MM.1S (cell line): ENCODE measurements around the gene PLA2G15.

Experiments
- DNase-seq: peaks from one replicate; pipeline ENCODE4 v3.0.0-alpha.2; 2015
- H2AFZ ChIP-seq: fragments of 300-600 bp; sonication (generic); 2 replicates; pipeline ENCODE4 v1.6.0; 2016; ENCODE audit warnings: antibody characterized with exemption, low read length
- H3F3A ChIP-seq: fragments of 300-600 bp; sonication (generic); 2 replicates; pipeline ENCODE4 v1.6.1; 2016; ENCODE audit warnings: mild to moderate bottlenecking, antibody characterized with exemption, low read length, moderate library complexity, mixed read lengths; ENCODE audit not compliant: insufficient read depth
- H3K27ac ChIP-seq: fragments of 300-600 bp; sonication (generic); 2 replicates; pipeline ENCODE4 v1.5.1; 2016; ENCODE audit warnings: mild to moderate bottlenecking, low read length
- H3K27me3 ChIP-seq: fragments of 300-600 bp; sonication (generic); replicated peaks from 2 replicates; pipeline ENCODE4 v1.6.0; 2016; ENCODE audit warnings: low read length; ENCODE audit not compliant: insufficient read depth
- H3K36me3 ChIP-seq: fragments of 300-600 bp; sonication (generic); replicated peaks from 2 replicates; pipeline ENCODE4 v1.6.1; 2016; ENCODE audit warnings: mild to moderate bottlenecking, low read length, mixed read lengths; ENCODE audit not compliant: insufficient read depth
- H3K4me1 ChIP-seq: fragments of 300-600 bp; sonication (generic); 2 replicates; pipeline ENCODE4 v1.6.1; 2016; ENCODE audit warnings: low read length, mixed read lengths
- H3K4me2 ChIP-seq: fragments of 300-600 bp; sonication (generic); 2 replicates; pipeline ENCODE4 v1.6.0; 2016; ENCODE audit warnings: low read depth, low read length
- H3K4me3 ChIP-seq: fragments of 300-600 bp; sonication (generic); 2 replicates; pipeline ENCODE4 v1.5.1; 2016; ENCODE audit warnings: low read length, mixed read lengths
- H3K79me2 ChIP-seq: fragments of 300-600 bp; sonication (generic); 2 replicates; pipeline ENCODE4 v1.6.1; 2016; ENCODE audit warnings: mixed run types, low read length, mixed read lengths
- H3K9ac ChIP-seq: fragments of 300-600 bp; sonication (generic); 2 replicates; pipeline ENCODE4 v1.6.1; 2016; ENCODE audit warnings: low read length, mixed read lengths
- H3K9me2 ChIP-seq: fragments of 300-600 bp; sonication (generic); replicated peaks from 2 replicates; pipeline ENCODE4 v1.6.1; 2016; ENCODE audit warnings: mild to moderate bottlenecking, low read length, mixed read lengths; ENCODE audit not compliant: insufficient read depth
- H3K9me3 ChIP-seq: fragments of 300-600 bp; sonication (generic); replicated peaks from 2 replicates; pipeline ENCODE4 v1.6.1; 2016; ENCODE audit warnings: mild to moderate bottlenecking, low read length, mixed read lengths; ENCODE audit not compliant: insufficient read depth
- H4K20me1 ChIP-seq: fragments of 300-600 bp; sonication (generic); 2 replicates; pipeline ENCODE4 v1.6.1; 2016; ENCODE audit warnings: mild to moderate bottlenecking, low read length, moderate library complexity, mixed read lengths; ENCODE audit not compliant: insufficient read depth
- EZH2 ChIP-seq: fragments of 300-600 bp; sonication (generic); optimal IDR thresholded peaks from 2 replicates; pipeline ENCODE3; 2017; ENCODE audit warnings: low read depth, mild to moderate bottlenecking, antibody characterized with exemption, low read length, mixed read lengths
- EZH2phosphoT487 ChIP-seq: fragments of 300-600 bp; sonication (generic); IDR thresholded peaks from 2 replicates; pipeline ENCODE4 v1.6.1; 2018; ENCODE audit warnings: antibody characterized with exemption, low read length
- TF ChIP-seq, protein P1 (sequence below): fragments of 300-600 bp; sonication (generic); IDR thresholded peaks from 2 replicates; pipeline ENCODE4 v1.5.1; 2016; ENCODE audit warnings: antibody characterized with exemption, low read length, mixed read lengths

PLA2G15 gene

GRCh38 chr16:68219725-68220351 lies 25.3 kb upstream of the PLA2G15 start:
- Histone ChIP-seq H3K36me3 (no peaks in the 10 kb centered on the region), H3K4me1 (no peaks in the 10 kb centered on the region), H4K20me1 (no peaks in the 10 kb centered on the region), H3K27me3 (no peaks in the 10 kb centered on the region), H3K9me2 (no peaks in the 10 kb centered on the region), H3K9ac (no peak overlapping the region), H3K79me2 (no peaks in the 10 kb centered on the region), H3F3A (no peaks in the 10 kb centered on the region), H3K4me2 (no peak overlapping the region), H3K4me3 (no peak overlapping the region), H3K9me3 (no peaks in the 10 kb centered on the region), H3K27ac (no peak overlapping the region), H2AFZ (no peak overlapping the region)
- DNase-seq, result no peak
- no peak for TF ChIP-seq EZH2

- no peak for TF ChIP-seq EZH2
- TF ChIP-seq EZH2phosphoT487, result no peak
- TF ChIP-seq, protein P1, sequence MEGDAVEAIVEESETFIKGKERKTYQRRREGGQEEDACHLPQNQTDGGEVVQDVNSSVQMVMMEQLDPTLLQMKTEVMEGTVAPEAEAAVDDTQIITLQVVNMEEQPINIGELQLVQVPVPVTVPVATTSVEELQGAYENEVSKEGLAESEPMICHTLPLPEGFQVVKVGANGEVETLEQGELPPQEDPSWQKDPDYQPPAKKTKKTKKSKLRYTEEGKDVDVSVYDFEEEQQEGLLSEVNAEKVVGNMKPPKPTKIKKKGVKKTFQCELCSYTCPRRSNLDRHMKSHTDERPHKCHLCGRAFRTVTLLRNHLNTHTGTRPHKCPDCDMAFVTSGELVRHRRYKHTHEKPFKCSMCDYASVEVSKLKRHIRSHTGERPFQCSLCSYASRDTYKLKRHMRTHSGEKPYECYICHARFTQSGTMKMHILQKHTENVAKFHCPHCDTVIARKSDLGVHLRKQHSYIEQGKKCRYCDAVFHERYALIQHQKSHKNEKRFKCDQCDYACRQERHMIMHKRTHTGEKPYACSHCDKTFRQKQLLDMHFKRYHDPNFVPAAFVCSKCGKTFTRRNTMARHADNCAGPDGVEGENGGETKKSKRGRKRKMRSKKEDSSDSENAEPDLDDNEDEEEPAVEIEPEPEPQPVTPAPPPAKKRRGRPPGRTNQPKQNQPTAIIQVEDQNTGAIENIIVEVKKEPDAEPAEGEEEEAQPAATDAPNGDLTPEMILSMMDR, result no peak
- H3K4me1 ChIP-seq, result peaks cover 15% of the 10 kb centered on the region
- no peak overlapping the region for H2AFZ ChIP-seq
- H3K4me3 ChIP-seq, result no peak overlapping the region
- no peak overlapping the region for H3K27ac ChIP-seq
- no peaks in the 10 kb centered on the region for H3K9me3 ChIP-seq
- no peaks in the 10 kb centered on the region for H3K36me3 ChIP-seq
- DNase-seq, result no peak
- peaks cover 9% of the 10 kb centered on the region; the same call in 1 of the 2 replicates for H3F3A ChIP-seq
- no peaks in the 10 kb centered on the region for H3K79me2 ChIP-seq
- H3K4me2 ChIP-seq, result no peak overlapping the region
- no peak overlapping the region for H3K9ac ChIP-seq
- no peaks in the 10 kb centered on the region for H4K20me1 ChIP-seq
- no peaks in the 10 kb centered on the region for H3K9me2 ChIP-seq
- H3K27me3 ChIP-seq, result no peaks in the 10 kb centered on the region
These were observed 22.1 kb upstream of the PLA2G15 start for GRCh38 chr16:68223072-68223471.

DNA sequence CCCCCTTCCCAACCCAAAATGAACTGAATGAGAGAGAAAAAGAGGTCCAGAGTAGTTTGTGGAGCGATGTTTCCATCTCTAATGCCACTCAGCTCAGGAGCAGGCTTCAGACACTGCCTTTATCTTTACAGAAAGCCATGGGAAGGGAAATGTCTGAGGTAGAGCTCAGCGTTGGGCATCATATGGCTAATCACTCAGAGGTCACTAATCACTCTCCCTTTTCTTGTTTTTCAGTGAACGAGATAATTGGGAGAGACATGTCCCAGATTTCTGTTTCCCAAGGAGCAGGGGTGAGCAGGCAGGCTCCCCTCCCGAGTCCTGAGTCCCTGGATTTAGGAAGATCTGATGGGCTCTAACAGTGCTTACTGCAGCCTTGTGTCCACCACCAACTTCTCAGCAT lies 19.1 kb upstream of the PLA2G15 start:
- H3K79me2 ChIP-seq, result no peaks in the 10 kb centered on the region
- no peak overlapping the region for H3K4me3 ChIP-seq
- peaks cover 9% of the 10 kb centered on the region; the same call in 1 of the 2 replicates for H3F3A ChIP-seq
- H3K36me3 ChIP-seq, result no peaks in the 10 kb centered on the region
- no peak overlapping the region for H3K9ac ChIP-seq
- no peak overlapping the region for H2AFZ ChIP-seq
- H3K9me3 ChIP-seq, result no peaks in the 10 kb centered on the region
- TF ChIP-seq EZH2phosphoT487, result no peak
- TF ChIP-seq, protein P1, result no peak
- TF ChIP-seq EZH2, result no peak
- H3K4me2 ChIP-seq, result no peak overlapping the region
- no peak for DNase-seq
- H3K27me3 ChIP-seq, result no peaks in the 10 kb centered on the region
- no peaks in the 10 kb centered on the region for H3K9me2 ChIP-seq
- no peaks in the 10 kb centered on the region for H4K20me1 ChIP-seq
- no peak overlapping the region for H3K27ac ChIP-seq
- peaks cover 15% of the 10 kb centered on the region for H3K4me1 ChIP-seq

GRCh38 chr16:68227183-68227793 lies 17.9 kb upstream of the PLA2G15 start:
- Histone ChIP-seq H3K4me3 (no peak overlapping the region), H3K4me1 (peaks cover 15% of the 10 kb centered on the region), H3K4me2 (no peak overlapping the region; the same call in 1 of the 2 replicates), H2AFZ (no peak overlapping the region), H3K9me3 (no peaks in the 10 kb centered on the region), H3K9me2 (no peaks in the 10 kb centered on the region), H3K27ac (peak overlapping the region; percentile 37; the same call in 1 of the 2 replicates), H4K20me1 (no peaks in the 10 kb centered on the region), H3K79me2 (no peaks in the 10 kb centered on the region), H3K9ac (no peak overlapping the region), H3F3A (peaks cover 9% of the 10 kb centered on the region; the same call in 1 of the 2 replicates), H3K27me3 (no peaks in the 10 kb centered on the region), H3K36me3 (no peaks in the 10 kb centered on the region)
- peak; percentile 67 for DNase-seq
- TF ChIP-seq EZH2, result no peak
- no peak for TF ChIP-seq EZH2phosphoT487
- TF ChIP-seq, protein P1, result no peak
